GM23338 (cell line): ENCODE results near the gene TRIM54. TPM values are rescaled to one million over a fixed set of nuclear protein-coding genes. Genes with fewer than 3 reads are reported as not detected.

ENCODE experiments used
- ATAC-seq: fragments of 200-7000 bp; cut with Tn5 transposase; 3 replicates; pipeline ENCODE4 v1.9.1; 2020
- DNase-seq: peaks from one replicate; pipeline ENCODE4 v3.0.0-alpha.2; 2015; ENCODE audit warnings: low spot score
- H2AFZ ChIP-seq: fragments of 200-600 bp; sonication (generic); 2 replicates; pipeline ENCODE4 v1.8.0; 2016; ENCODE audit warnings: antibody characterized with exemption, mild to moderate bottlenecking, moderate library complexity
- H3F3A ChIP-seq: fragments of 200-600 bp; sonication (generic); replicated peaks from 2 replicates; pipeline ENCODE4 v1.8.0; 2017; ENCODE audit warnings: antibody characterized with exemption, mixed run types, low read depth
- H3K27ac ChIP-seq: fragments of 200-600 bp; sonication (generic); 2 replicates; pipeline ENCODE4 v1.6.1; 2016; ENCODE audit warnings: low read depth
- H3K27me3 ChIP-seq: fragments of 200-600 bp; sonication (generic); 2 replicates; pipeline ENCODE4 v1.8.0; 2016; ENCODE audit warnings: mild to moderate bottlenecking, mixed run types, moderate library complexity; ENCODE audit not compliant: insufficient read depth
- H3K36me3 ChIP-seq: fragments of 200-600 bp; sonication (generic); 2 replicates; pipeline ENCODE4 v1.8.0; 2016; ENCODE audit warnings: mild to moderate bottlenecking; ENCODE audit not compliant: insufficient read depth
- H3K4me1 ChIP-seq: fragments of 200-600 bp; sonication (generic); 2 replicates; pipeline ENCODE4 v1.8.0; 2016; ENCODE audit warnings: mild to moderate bottlenecking, moderate library complexity; ENCODE audit not compliant: insufficient read depth
- H3K4me2 ChIP-seq: fragments of 200-600 bp; sonication (generic); 2 replicates; pipeline ENCODE4 v1.7.1; 2017; ENCODE audit warnings: mixed run types
- H3K4me3 ChIP-seq: fragments of 200-600 bp; sonication (generic); 2 replicates; pipeline ENCODE4 v1.6.1; 2016; ENCODE audit warnings: mixed run types
- H3K79me2 ChIP-seq: fragments of 200-600 bp; sonication (generic); replicated peaks from 2 replicates; pipeline ENCODE4 v1.8.0; 2017; ENCODE audit warnings: mild to moderate bottlenecking; ENCODE audit not compliant: insufficient read depth
- H3K9me2 ChIP-seq: fragments of 200-600 bp; sonication (generic); 2 replicates; pipeline ENCODE4 v1.8.0; 2017; ENCODE audit not compliant: insufficient read depth
- H4K20me1 ChIP-seq: fragments of 200-600 bp; sonication (generic); replicated peaks from 2 replicates; pipeline ENCODE4 v1.8.0; 2017; ENCODE audit warnings: mild to moderate bottlenecking; ENCODE audit not compliant: insufficient read depth
- H3K27ac Mint-ChIP-seq: 2 replicates; pipeline ENCODE4 v1.8.0; 2020; ENCODE audit warnings: inconsistent platforms, mild to moderate bottlenecking, moderate library complexity, mixed read lengths
- H3K27me3 Mint-ChIP-seq: 3 replicates; pipeline ENCODE4 v1.8.0; 2022; ENCODE audit warnings: low read depth, mild to moderate bottlenecking, moderate library complexity, mixed read lengths, inconsistent platforms; ENCODE audit not compliant: insufficient read depth, poor library complexity
- H3K36me3 Mint-ChIP-seq: 3 replicates; pipeline ENCODE4 v1.8.0; 2021; ENCODE audit warnings: low read depth, mild to moderate bottlenecking, inconsistent platforms, moderate library complexity, mixed read lengths
- H3K4me1 Mint-ChIP-seq: 3 replicates; pipeline ENCODE4 v1.8.0; 2020; ENCODE audit warnings: mild to moderate bottlenecking, inconsistent platforms, mixed read lengths
- H3K4me3 Mint-ChIP-seq: 3 replicates; pipeline ENCODE4 v1.8.0; 2021; ENCODE audit warnings: moderate library complexity, mild to moderate bottlenecking, inconsistent platforms, mixed read lengths
- H3K9me3 Mint-ChIP-seq: 3 replicates; pipeline ENCODE4 v1.8.0; 2020; ENCODE audit warnings: moderate library complexity, mild to moderate bottlenecking, inconsistent platforms, mixed read lengths
- CREB1 ChIP-seq: fragments of 250-450 bp; sonication (Bioruptor Pico); IDR thresholded peaks from 2 replicates; pipeline ENCODE4 v1.5.0; 2020; ENCODE audit warnings: low read depth, mild to moderate bottlenecking, moderate library complexity
- CTCF ChIP-seq, 2 experiments: fragments of 200-600 bp in 1 of 2; sonication (generic) in 1 of 2; conservative IDR thresholded peaks; 2 replicates each; pipeline versions ENCODE4 v1.5.1 to v1.6.1; 2016 to 2017; ENCODE audit warnings: antibody characterized with exemption in 2 of 2, low read depth in 2 of 2, mild to moderate bottlenecking in 2 of 2, moderate library complexity in 1 of 2
- ETS1 ChIP-seq: IDR thresholded peaks from 2 replicates; pipeline ENCODE4 v1.6.1; 2016; ENCODE audit warnings: antibody characterized with exemption
- EZH2 ChIP-seq: fragments of 200-600 bp; sonication (generic); IDR thresholded peaks from one replicate; pipeline ENCODE4 v1.8.0; 2017; ENCODE audit warnings: antibody characterized with exemption, mild to moderate bottlenecking, low read depth; ENCODE audit not compliant: unreplicated experiment
- EZH2phosphoT487 ChIP-seq: fragments of 200-600 bp; sonication (generic); IDR thresholded peaks from one replicate; pipeline ENCODE4 v1.8.1; 2018; ENCODE audit warnings: antibody characterized with exemption; ENCODE audit not compliant: unreplicated experiment
- JUNB ChIP-seq: IDR thresholded peaks from one replicate; pipeline ENCODE4 v1.6.1; 2016; ENCODE audit warnings: antibody characterized with exemption; ENCODE audit not compliant: unreplicated experiment
- NANOG ChIP-seq: IDR thresholded peaks from 2 replicates; pipeline ENCODE4 v1.6.1; 2016; ENCODE audit warnings: antibody characterized with exemption, borderline replicate concordance
- POLR2AphosphoS5 ChIP-seq: IDR thresholded peaks from 2 replicates; pipeline ENCODE4 v1.6.1; 2016; ENCODE audit warnings: antibody characterized with exemption, low read depth
- REST ChIP-seq: IDR thresholded peaks from one replicate; pipeline ENCODE4 v1.6.1; 2018; ENCODE audit warnings: antibody characterized with exemption; ENCODE audit not compliant: unreplicated experiment
- STAT1 ChIP-seq: IDR thresholded peaks from one replicate; pipeline ENCODE4 v1.6.1; 2016; ENCODE audit warnings: antibody characterized with exemption; ENCODE audit not compliant: unreplicated experiment
- ZNF114 ChIP-seq: fragments of 250-450 bp; sonication (Bioruptor Pico); IDR thresholded peaks from 2 replicates; pipeline ENCODE4 v1.5.0; 2020; ENCODE audit warnings: mild to moderate bottlenecking, moderate library complexity
- ZNF331 ChIP-seq: fragments of 250-450 bp; sonication (Bioruptor Pico); IDR thresholded peaks from 2 replicates; pipeline ENCODE4 v1.5.0; 2020; ENCODE audit warnings: low read depth, mild to moderate bottlenecking, moderate library complexity
- ZNF462 ChIP-seq: fragments of 250-450 bp; sonication (Bioruptor Pico); IDR thresholded peaks from 2 replicates; pipeline ENCODE4 v1.5.0; 2020; ENCODE audit warnings: mild to moderate bottlenecking, moderate library complexity
- polyA plus RNA-seq: library from polyadenylated mRNA; unstranded; fragments of >200 nt; fragmentation: Nextera tagmentation; extraction: Ambion mirVana; gene quantifications from 2 replicates; pipeline ENCODE4 v1.2.1, GENCODE V29; 2016
- total RNA-seq: library from RNA; depleted of rRNA; stranded (reverse); fragments of >200 nt; shearing (Covaris generic); gene quantifications from 2 replicates; pipeline ENCODE4 v1.2.3, GENCODE V29; 2014

Gene TRIM54
- total and polyA plus RNA-seq, 2 experiments from 2014 or later, result 1.6 to 3.3 TPM

GRCh38 chr2:27323596-27324285 lies 41.5 kb downstream of the TRIM54 start:
- H3K36me3 Mint-ChIP-seq, result peaks cover 32% of the 10 kb centered on the region
- ATAC-seq (peak; percentile 5; the same call in 2 of the 3 replicates), DNase-seq (peak; percentile 37)
- peak overlapping the region; percentile 98 for H3K4me3 Mint-ChIP-seq
- Histone ChIP-seq H3K36me3 (peaks cover 18% of the 10 kb centered on the region), H2AFZ (peak overlapping the region; percentile 66), H3K79me2 (peaks cover 5% of the 10 kb centered on the region), H3K4me1 (peaks cover 14% of the 10 kb centered on the region), H3K4me3 (peak overlapping the region; percentile 99), H3K27ac (peak overlapping the region; percentile 95), H3F3A (peaks cover 21% of the 10 kb centered on the region; the same call in 1 of the 2 replicates), H3K4me2 (peak overlapping the region; percentile 99), H4K20me1 (no peaks in the 10 kb centered on the region), H3K9me2 (no peaks in the 10 kb centered on the region), H3K27me3 (no peaks in the 10 kb centered on the region)
- no peaks in the 10 kb centered on the region for H3K9me3 Mint-ChIP-seq
- H3K4me1 Mint-ChIP-seq, result peaks cover 10% of the 10 kb centered on the region
- TF ChIP-seq ZNF114 (CRISPR knock-in tag) (no peak), CREB1 (CRISPR knock-in tag) (no peak), POLR2AphosphoS5 (no peak), CTCF (conservative IDR thresholded peaks at IDR 0.05; ENCODE audit: low read depth in 2 of 2) (no peak), JUNB (no peak), ETS1 (no peak), REST (no peak), ZNF462 (CRISPR knock-in tag) (no peak), ZNF331 (CRISPR knock-in tag) (no peak), NANOG (no peak), EZH2 (no peak), STAT1 (no peak), EZH2phosphoT487 (no peak)
- peaks cover 4% of the 10 kb centered on the region for H3K27me3 Mint-ChIP-seq
- peak overlapping the region; percentile 99 for H3K27ac Mint-ChIP-seq
